Activated T-cell treated with anti-CD3 and anti-CD28 coated beads, Interleukin-2, amount 50 U/mL, for 24 hours (primary cell): Measurements from ENCODE around the gene ELP4.
"Not testable (repeated sequence)": the region's sequence is repeated elsewhere in the genome, so short reads cannot be mapped to it uniquely, and the experiment has no call there.

Source experiments
- DNase-seq: peaks from one replicate; pipeline ENCODE4 v3.0.0-alpha.2; 2020
- H3K27ac Mint-ChIP-seq: 2 replicates; pipeline ENCODE4 v1.8.0; 2020; ENCODE audit warnings: mild to moderate bottlenecking, mixed read lengths
- H3K27me3 Mint-ChIP-seq: 2 replicates; pipeline ENCODE4 v1.8.0; 2020; ENCODE audit warnings: mixed read lengths
- H3K36me3 Mint-ChIP-seq: 2 replicates; pipeline ENCODE4 v1.8.0; 2020; ENCODE audit warnings: low read depth, mixed read lengths
- H3K4me1 Mint-ChIP-seq: 2 replicates; pipeline ENCODE4 v1.8.0; 2020; ENCODE audit warnings: low read depth, mixed read lengths
- H3K4me3 Mint-ChIP-seq: 2 replicates; pipeline ENCODE4 v1.8.0; 2020; ENCODE audit warnings: mild to moderate bottlenecking, moderate library complexity, mixed read lengths
- H3K9me3 Mint-ChIP-seq: 2 replicates; pipeline ENCODE4 v1.8.0; 2020; ENCODE audit warnings: mixed read lengths

ELP4 gene

GRCh38 chr11:31725176-31725575 lies 215.6 kb downstream of the ELP4 start:
- no peak for DNase-seq
- no peak overlapping the region for H3K4me3 Mint-ChIP-seq
- H3K4me1 Mint-ChIP-seq, result peaks cover 3% of the 10 kb centered on the region
- H3K27me3 Mint-ChIP-seq, result no peaks in the 10 kb centered on the region
- no peak overlapping the region for H3K27ac Mint-ChIP-seq
- peaks cover 59% of the 10 kb centered on the region for H3K36me3 Mint-ChIP-seq
- H3K9me3 Mint-ChIP-seq, result no peaks in the 10 kb centered on the region

GRCh38 chr11:31728432-31728831 lies 218.9 kb downstream of the ELP4 start:
- H3K4me3 Mint-ChIP-seq, result no peak overlapping the region
- no peak for DNase-seq
- no peaks in the 10 kb centered on the region for H3K27me3 Mint-ChIP-seq
- no peak overlapping the region for H3K27ac Mint-ChIP-seq
- peaks cover 59% of the 10 kb centered on the region for H3K36me3 Mint-ChIP-seq
- peaks cover 8% of the 10 kb centered on the region for H3K9me3 Mint-ChIP-seq
- H3K4me1 Mint-ChIP-seq, result peaks cover 1% of the 10 kb centered on the region

- H3K9me3 Mint-ChIP-seq, result peaks cover 30% of the 10 kb centered on the region
- no peaks in the 10 kb centered on the region for H3K4me1 Mint-ChIP-seq
- H3K36me3 Mint-ChIP-seq, result peaks cover 25% of the 10 kb centered on the region
- no peak overlapping the region for H3K27ac Mint-ChIP-seq
- H3K4me3 Mint-ChIP-seq, result no peak overlapping the region
- no peak for DNase-seq
- H3K27me3 Mint-ChIP-seq, result no peaks in the 10 kb centered on the region
These were observed 230.6 kb downstream of the ELP4 start for GRCh38 chr11:31740131-31740530.

DNA sequence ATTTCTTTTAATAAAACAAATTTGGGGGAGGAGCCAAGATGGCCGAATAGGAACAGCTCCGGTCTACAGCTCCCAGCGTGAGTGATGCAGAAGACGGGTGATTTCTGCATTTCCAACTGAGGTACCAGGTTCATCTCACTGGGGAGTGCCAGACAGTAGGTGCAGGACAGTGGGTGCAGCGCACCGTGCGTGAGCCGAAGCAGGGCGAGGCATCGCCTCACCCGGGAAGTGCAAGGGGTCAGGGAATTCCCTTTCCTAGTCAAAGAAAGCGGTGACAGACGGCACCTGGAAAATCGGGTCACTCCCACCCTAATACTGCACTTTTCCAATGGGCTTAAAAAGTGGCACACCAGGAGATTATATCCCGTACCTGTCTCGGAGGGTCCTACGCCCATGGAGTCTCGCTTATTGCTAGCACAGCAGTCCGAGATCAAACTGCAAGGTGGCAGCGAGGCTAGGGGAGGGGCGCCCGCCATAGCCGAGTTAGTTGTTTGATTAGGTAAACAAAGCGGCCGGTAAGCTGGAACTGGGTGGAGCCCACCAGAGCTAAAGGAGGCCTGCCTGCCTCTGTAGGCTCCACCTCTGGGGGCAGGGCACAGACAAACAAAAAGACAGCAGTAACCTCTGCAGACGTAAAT lies 231.3 kb downstream of the ELP4 start:
- peaks cover 28% of the 10 kb centered on the region for H3K9me3 Mint-ChIP-seq
- H3K36me3 Mint-ChIP-seq, result peaks cover 23% of the 10 kb centered on the region
- not testable (repeated sequence) for H3K27me3 Mint-ChIP-seq, H3K4me3 Mint-ChIP-seq, H3K27ac Mint-ChIP-seq, H3K4me1 Mint-ChIP-seq, DNase-seq

GRCh38 chr11:31747581-31747980 lies 238.0 kb downstream of the ELP4 start:
- no peak for DNase-seq
- Mint-ChIP-seq H3K27ac (no peak overlapping the region), H3K9me3 (no peaks in the 10 kb centered on the region), H3K4me3 (no peak overlapping the region), H3K4me1 (no peaks in the 10 kb centered on the region), H3K36me3 (peaks cover 6% of the 10 kb centered on the region), H3K27me3 (no peaks in the 10 kb centered on the region)

DNA sequence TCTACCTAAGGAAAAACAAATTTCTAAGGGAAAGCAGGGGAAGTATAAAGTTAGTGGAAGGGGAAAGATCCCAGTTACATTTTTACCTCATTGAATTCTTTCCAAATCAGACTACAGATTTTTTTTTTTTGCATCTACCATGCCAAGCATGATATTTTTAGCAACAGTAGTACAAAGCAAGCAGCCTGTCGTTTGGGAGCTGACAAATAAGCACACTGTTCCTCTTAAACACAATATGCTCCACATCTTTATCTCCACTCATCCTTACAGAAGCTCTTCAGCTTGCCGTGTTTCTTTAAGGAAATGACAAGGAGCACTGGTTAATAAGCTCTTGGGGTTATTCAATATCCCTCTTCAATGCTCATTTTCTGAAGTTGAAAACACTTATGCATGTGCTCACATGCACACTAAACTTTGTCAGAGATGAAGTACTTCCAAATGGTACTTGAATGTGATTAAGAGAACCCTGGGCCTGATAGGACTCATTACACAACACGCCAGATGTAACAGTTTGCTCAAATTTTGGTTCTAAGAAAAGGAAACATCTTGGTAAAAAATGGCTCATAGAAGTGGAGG lies 247.8 kb downstream of the ELP4 start:
- Mint-ChIP-seq H3K36me3 (no peaks in the 10 kb centered on the region), H3K4me1 (no peaks in the 10 kb centered on the region), H3K4me3 (no peak overlapping the region), H3K9me3 (no peaks in the 10 kb centered on the region), H3K27me3 (no peaks in the 10 kb centered on the region), H3K27ac (no peak overlapping the region)
- DNase-seq, result no peak

DNA sequence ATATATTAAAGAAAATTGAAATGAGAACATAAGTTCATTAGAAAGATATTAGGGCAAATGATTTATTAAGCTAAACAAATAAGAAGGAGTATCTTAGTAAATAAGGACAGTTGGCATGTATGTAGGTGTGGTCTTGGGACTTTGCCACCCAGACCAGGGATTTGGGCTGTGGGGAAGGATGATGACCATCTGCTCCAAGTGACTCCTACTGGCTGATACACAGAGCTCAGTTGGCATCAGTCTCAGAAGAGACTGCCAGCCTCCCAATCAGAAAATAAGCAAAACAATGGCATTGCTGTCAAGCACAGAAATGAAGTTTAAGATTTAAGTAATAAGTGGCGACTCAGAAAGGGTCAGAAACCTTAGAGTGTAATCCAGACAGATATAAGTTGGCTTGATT lies 252.1 kb downstream of the ELP4 start:
- no peaks in the 10 kb centered on the region for H3K4me1 Mint-ChIP-seq
- no peaks in the 10 kb centered on the region for H3K27me3 Mint-ChIP-seq
- no peak overlapping the region for H3K4me3 Mint-ChIP-seq
- no peaks in the 10 kb centered on the region for H3K9me3 Mint-ChIP-seq
- H3K27ac Mint-ChIP-seq, result no peak overlapping the region
- H3K36me3 Mint-ChIP-seq, result no peaks in the 10 kb centered on the region
- no peak for DNase-seq

DNA sequence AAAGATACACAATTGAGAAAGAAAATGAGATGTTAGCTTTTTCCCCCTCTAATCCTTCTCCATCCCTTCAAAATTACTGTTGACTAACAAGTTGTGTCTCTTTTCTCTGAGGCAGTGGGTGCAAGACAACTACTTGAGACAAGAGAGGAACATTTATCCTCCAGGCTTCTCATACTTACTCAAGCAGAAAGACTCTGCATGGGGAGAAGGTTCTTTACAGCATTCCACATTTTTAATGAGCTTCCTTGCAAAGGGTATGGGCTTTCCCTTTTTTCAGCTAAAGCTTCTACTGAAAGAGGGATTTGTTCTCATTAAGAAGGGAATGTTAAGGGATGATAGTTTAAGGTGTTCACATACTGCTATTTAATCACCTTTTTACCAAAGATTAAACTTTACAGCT lies 253.7 kb downstream of the ELP4 start:
- Mint-ChIP-seq H3K27ac (no peak overlapping the region), H3K4me1 (no peaks in the 10 kb centered on the region), H3K4me3 (no peak overlapping the region), H3K27me3 (no peaks in the 10 kb centered on the region), H3K9me3 (no peaks in the 10 kb centered on the region), H3K36me3 (no peaks in the 10 kb centered on the region)
- no peak for DNase-seq

DNA sequence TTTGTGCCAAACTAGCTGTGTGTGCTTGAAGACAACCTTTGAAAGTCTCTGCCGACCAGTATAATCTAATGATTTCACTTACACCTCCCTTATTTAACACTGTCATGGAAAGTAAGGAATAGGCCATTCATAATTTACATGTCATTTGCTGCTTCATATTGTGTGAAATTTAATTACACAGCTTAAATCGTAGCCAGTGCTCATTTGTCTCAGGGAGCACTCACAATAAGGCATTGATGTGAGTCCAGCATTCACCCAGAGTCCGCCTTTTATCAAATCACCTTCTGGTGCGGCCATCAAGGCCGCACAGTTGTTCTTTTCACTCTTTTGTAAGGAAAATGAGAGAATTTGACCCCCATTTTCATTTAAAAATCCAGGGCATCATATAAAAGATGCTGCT lies 254.7 kb downstream of the ELP4 start:
- Mint-ChIP-seq H3K9me3 (no peaks in the 10 kb centered on the region), H3K4me3 (no peak overlapping the region), H3K4me1 (no peaks in the 10 kb centered on the region), H3K36me3 (no peaks in the 10 kb centered on the region), H3K27ac (no peak overlapping the region), H3K27me3 (no peaks in the 10 kb centered on the region)
- no peak for DNase-seq

DNA sequence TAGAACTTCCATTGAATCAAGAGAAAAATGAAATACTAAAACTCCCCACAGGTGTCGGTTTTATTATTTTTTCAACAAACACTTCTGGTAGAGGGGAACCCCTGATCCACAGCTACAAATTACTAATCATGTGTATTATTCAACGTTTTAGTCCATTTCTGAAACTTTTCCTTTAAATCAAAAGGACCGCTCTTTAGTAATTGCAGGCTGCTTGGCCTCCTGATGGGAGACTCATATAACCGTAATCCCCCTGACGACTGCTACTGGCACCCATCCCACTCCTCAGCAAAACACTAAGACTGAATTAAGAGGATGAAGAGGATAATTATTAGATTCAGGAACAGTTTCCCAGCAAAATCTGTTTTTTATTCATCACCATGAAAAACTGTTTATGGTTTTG lies 255.2 kb downstream of the ELP4 start:
- H3K27ac Mint-ChIP-seq, result no peak overlapping the region
- no peaks in the 10 kb centered on the region for H3K9me3 Mint-ChIP-seq
- H3K4me3 Mint-ChIP-seq, result no peak overlapping the region
- DNase-seq, result no peak
- H3K27me3 Mint-ChIP-seq, result no peaks in the 10 kb centered on the region
- H3K36me3 Mint-ChIP-seq, result no peaks in the 10 kb centered on the region
- no peaks in the 10 kb centered on the region for H3K4me1 Mint-ChIP-seq

DNA sequence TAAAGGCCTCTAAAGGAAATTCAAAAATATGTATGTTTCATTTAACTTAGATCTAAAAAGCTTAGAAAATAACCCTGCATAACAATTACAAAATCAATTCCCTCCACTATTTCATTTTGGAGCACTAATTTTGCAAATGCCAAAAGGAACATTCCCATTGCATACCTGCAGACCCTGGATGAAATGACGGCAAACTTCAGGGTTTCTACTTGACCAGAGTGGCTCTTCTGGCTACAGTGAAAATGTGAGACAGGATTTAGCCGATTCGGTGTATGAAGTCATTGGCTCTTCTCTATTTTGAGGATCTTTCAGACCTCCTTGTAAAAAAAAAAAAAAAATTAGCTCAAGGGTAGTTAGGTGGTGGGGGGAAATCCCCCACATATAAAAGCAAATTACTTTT lies 257.5 kb downstream of the ELP4 start:
- no peaks in the 10 kb centered on the region for H3K27me3 Mint-ChIP-seq
- no peak overlapping the region for H3K27ac Mint-ChIP-seq
- no peaks in the 10 kb centered on the region for H3K9me3 Mint-ChIP-seq
- H3K36me3 Mint-ChIP-seq, result no peaks in the 10 kb centered on the region
- H3K4me1 Mint-ChIP-seq, result no peaks in the 10 kb centered on the region
- H3K4me3 Mint-ChIP-seq, result no peak overlapping the region
- no peak for DNase-seq

- Mint-ChIP-seq H3K4me3 (no peak overlapping the region), H3K4me1 (no peaks in the 10 kb centered on the region)
These were observed 258.1 kb downstream of the ELP4 start for GRCh38 chr11:31767685-31768084.

GRCh38 chr11:31768749-31769640 lies 259.4 kb downstream of the ELP4 start:
- Mint-ChIP-seq H3K27ac (no peak overlapping the region), H3K4me1 (no peaks in the 10 kb centered on the region), H3K27me3 (no peaks in the 10 kb centered on the region), H3K9me3 (no peaks in the 10 kb centered on the region), H3K4me3 (no peak overlapping the region), H3K36me3 (peaks cover 13% of the 10 kb centered on the region)
- DNase-seq, result no peak

More at GRCh38 chr11:31767685-31768084, 258.1 kb downstream of the ELP4 start:
- no peak for DNase-seq
- no peaks in the 10 kb centered on the region for H3K27me3 Mint-ChIP-seq
- peaks cover 4% of the 10 kb centered on the region for H3K36me3 Mint-ChIP-seq
- no peaks in the 10 kb centered on the region for H3K9me3 Mint-ChIP-seq
- no peak overlapping the region for H3K27ac Mint-ChIP-seq

DNA sequence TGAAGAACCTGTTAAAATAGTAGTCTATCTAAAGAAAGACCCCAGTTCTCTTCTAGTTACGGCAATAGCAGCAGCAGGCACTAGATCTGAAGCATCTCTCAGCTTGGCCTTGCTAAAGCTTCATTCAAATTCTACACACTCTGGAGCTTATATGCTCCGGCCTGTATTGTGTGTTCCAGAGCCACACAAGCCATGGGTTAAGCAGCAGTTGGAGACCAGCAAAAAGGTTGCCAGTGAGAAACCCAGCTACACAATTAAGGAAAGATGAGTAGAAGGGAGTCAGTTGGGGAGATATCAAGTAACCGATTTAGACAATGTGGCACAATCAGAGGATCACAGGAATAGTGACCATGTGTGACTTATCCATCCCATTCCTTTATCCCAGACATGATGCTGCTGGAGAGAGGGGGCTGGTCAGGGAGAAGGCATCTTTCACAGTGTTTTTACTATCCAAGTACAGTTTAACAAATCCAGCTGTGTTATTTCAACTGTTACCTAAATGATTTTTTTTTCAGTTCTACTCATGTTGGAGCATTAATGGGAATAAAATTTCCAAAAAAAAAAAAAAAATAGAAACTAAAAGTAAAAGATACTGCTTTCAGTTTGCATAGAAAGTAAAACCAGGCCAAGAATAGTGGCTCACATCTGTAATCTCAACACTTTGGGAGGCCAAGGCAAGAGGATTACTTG lies 260.6 kb downstream of the ELP4 start:
- no peaks in the 10 kb centered on the region for H3K27me3 Mint-ChIP-seq

More for the DNA sequence above, 260.6 kb downstream of the ELP4 start:
- Mint-ChIP-seq H3K4me1 (no peaks in the 10 kb centered on the region), H3K27ac (no peak overlapping the region), H3K36me3 (peaks cover 13% of the 10 kb centered on the region), H3K9me3 (no peaks in the 10 kb centered on the region), H3K4me3 (no peak overlapping the region)
- DNase-seq, result no peak
